Astrocyte of the cerebellum (primary cell): Measurements from ENCODE around the gene MARCO.

Source experiments
- DNase-seq: peaks from one replicate; pipeline ENCODE4 v3.0.0-alpha.2; 2011; ENCODE audit warnings: low read depth
- H3K4me3 ChIP-seq: 2 replicates; pipeline ENCODE4 v1.5.1; 2011; ENCODE audit warnings: mild to moderate bottlenecking, low read depth, low read length, moderate library complexity
- CTCF ChIP-seq: IDR thresholded peaks from 2 replicates; pipeline ENCODE4 v1.5.1; 2012; ENCODE audit warnings: low read length, low read depth, moderate library complexity, mild to moderate bottlenecking; ENCODE audit errors: missing control alignments
- in situ Hi-C: cut with HindIII; loops from 2 replicates; pipeline ENCODE4 v1.10.0; 2017; ENCODE audit warnings: low sequenced_read_pairs

MARCO gene

GRCh38 chr2:118980022-118980421 lies 38.0 kb downstream of the MARCO start:
- in situ Hi-C loops: no loop called here
- no peak overlapping the region for H3K4me3 ChIP-seq
- DNase-seq: no peak
- no peak for TF ChIP-seq CTCF

- no peak overlapping the region for H3K4me3 ChIP-seq
- in situ Hi-C loops: no loop called here
- DNase-seq: no peak
- no peak for TF ChIP-seq CTCF
These were observed 38.6 kb downstream of the MARCO start for GRCh38 chr2:118980573-118980972.

- in situ Hi-C loops: no loop called here
- DNase-seq: no peak
- H3K4me3 ChIP-seq: no peak overlapping the region
- TF ChIP-seq CTCF: no peak
These were observed 39.6 kb downstream of the MARCO start for GRCh38 chr2:118981632-118982031.

- TF ChIP-seq CTCF: no peak
- no peak overlapping the region for H3K4me3 ChIP-seq
- DNase-seq: no peak
- in situ Hi-C loops: no loop called here
These were observed 40.0 kb downstream of the MARCO start for GRCh38 chr2:118982039-118982438.

- no peak for TF ChIP-seq CTCF
- in situ Hi-C loops: no loop called here
- no peak overlapping the region for H3K4me3 ChIP-seq
- DNase-seq: no peak
These were observed 41.1 kb downstream of the MARCO start for GRCh38 chr2:118983133-118983532.

- in situ Hi-C loops: no loop called here
- H3K4me3 ChIP-seq: no peak overlapping the region
- no peak for TF ChIP-seq CTCF
- DNase-seq: no peak
These were observed 41.9 kb downstream of the MARCO start for GRCh38 chr2:118983915-118984314.

GRCh38 chr2:118986738-118987137 lies 44.7 kb downstream of the MARCO start:
- no peak for TF ChIP-seq CTCF
- in situ Hi-C loops: no loop called here
- H3K4me3 ChIP-seq: no peak overlapping the region
- no peak for DNase-seq
